ENCODE results near the gene ABCA9.

ABCA9 gene

DNA sequence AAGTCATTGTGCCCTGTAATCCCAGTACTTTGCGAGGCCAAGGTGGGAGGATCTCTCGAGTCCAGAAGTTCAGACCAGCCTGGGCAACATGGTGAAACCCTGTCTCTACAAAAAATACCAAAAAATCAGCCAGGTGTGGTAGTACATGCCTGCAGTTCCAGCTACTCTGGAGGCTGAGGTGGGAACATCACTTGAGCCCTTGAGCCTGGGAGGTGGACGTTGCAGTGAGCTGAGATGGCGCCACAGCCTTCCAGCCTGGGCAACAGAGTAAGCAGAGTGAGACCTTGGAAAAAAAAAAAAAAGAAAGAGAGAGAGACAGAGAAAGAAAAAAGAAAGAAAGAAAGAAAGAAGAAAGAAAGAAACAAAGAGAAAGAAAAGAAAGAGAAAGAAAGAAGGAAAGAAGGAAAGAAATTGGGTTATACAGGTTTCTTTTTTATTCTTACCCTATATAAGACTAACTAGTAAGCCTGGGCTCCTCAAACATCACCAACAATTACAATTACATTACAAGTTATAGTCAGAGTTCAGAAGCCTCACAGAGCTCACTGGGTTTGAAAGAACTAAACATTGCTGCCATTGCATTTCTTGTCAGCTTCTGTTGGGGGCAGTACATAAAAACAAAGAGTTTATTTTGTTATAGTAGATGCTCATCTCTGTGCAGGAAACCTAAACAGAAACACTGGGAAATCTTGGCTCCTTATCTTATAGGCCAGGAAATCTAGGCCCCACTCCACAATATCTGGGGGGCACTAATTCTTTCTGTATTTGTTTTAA lies 6.7 kb upstream of the ABCA9 start:
- H3K4me3 ChIP-seq (ENCODE audit: low read depth, low read length), result no peak overlapping the region
- no peak for DNase-seq (ENCODE audit: low read depth)

DNA sequence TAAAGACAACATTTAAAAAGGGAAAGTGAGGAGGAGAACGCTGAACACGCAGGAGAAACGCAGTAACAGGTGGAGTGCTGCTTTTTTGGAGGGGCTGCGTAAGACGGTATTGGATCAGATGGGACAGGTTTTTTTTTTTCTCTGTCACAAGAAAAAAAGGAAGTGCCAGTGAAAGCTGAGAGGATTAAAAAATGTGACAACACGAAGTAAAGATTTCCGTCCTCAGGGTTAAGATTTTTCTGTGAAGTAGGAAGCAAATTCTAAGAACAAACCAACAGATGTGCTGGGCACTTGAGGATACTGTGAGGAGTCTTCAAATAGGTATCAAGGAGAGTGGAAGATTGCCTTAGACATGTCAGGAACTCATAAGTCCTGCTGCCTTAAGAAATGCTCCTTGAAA lies 5.8 kb upstream of the ABCA9 start:
- H3K4me3 ChIP-seq (ENCODE audit: low read depth, low read length), result no peak overlapping the region
- DNase-seq (ENCODE audit: low read depth), result no peak

DNA sequence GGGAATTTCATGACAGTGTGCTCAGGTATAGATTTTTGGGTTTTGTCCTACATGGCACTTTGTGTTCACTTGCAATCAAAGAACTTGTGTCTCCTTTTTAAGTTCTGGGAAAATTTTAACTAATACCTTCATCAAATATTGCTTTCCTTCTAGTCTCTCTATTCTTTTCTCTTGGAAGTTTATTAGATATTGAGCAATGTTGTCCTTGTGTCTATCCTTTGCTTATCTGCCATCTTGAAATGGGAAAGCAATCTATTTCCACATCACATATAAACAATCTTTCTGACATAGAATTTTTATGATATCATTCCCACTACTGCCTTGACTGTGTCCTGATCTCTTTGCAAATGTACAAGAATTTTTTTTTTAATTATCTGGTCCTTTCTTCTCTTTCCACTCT lies 4.4 kb upstream of the ABCA9 start:
- no peak for DNase-seq (ENCODE audit: low read depth)
- H3K4me3 ChIP-seq (ENCODE audit: low read depth, low read length), result no peak overlapping the region

DNA sequence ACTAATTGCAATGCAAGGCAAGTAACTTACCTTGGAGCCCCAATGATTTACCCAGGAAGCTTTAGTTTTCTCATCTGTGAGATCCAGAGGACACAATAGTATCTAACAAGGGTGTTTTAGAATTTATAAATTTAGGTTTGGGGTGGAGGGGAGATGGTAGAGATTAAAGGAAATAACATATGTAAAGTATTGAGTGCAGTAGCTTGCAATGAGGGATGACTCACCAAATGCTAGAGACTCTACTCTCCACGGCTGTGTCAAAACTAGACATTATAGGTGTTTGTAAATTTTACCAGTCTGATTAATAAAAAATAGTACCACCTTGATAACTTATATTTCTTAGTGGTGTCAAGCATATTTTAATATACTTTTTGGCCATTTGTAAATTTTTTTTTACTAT lies 3.7 kb upstream of the ABCA9 start:
- no peak for DNase-seq (ENCODE audit: low read depth)
- no peak overlapping the region for H3K4me3 ChIP-seq (ENCODE audit: low read depth, low read length)

DNA sequence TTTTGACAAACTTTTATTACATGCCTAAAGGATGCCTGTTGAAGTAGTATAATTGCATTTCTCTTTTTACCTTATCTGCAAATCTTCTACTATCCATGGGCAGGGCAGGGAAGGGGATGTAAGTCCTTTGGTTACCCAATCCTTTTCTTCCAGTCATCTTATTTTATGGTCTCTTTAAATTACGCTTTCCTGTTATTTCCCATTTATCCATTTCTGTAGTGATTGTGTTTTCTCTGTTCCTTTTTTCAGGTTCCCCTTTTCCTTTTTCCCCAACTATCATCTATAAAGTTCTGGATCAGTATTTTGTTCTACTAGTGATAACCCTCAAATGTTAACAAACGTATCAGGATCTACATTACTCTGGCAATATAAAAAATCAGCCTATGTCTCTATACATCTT lies 3.3 kb upstream of the ABCA9 start:
- H3K4me3 ChIP-seq (ENCODE audit: low read depth, low read length), result no peak overlapping the region
- no peak for DNase-seq (ENCODE audit: low read depth)

DNA sequence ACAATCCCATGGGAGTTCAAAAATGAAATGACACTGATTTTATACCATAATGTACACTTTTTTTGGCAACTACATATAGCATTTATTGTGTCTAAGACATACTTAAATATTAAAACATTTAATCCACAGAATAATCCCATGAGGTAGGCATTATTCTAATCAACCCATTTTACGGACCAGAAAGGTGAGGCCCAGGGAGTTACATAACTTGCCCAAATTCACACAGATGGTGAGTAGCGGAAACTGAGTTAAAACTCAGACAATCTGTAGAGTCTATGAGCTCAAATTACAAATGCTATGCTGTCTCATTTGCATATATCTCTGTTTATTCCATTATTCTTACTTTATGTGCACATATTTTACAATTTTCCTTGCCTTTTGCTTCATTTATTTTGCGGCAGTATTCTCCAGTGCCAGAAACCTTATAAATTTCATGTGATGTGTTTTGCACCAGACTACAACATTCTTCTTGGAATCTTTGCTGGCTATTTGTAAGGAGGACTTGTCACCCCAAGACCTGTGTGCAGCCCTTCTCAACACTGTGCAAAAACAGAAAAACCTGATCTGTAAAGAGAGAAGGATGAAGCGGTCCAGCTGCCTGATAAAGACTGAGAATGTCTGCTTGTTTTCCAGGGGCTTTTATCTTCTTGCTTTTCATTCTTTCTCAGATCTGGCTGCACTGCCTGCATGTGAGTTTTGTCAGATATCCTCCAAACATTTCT lies 2.3 kb upstream of the ABCA9 start:
- DNase-seq (ENCODE audit: low read depth), result no peak

DNA sequence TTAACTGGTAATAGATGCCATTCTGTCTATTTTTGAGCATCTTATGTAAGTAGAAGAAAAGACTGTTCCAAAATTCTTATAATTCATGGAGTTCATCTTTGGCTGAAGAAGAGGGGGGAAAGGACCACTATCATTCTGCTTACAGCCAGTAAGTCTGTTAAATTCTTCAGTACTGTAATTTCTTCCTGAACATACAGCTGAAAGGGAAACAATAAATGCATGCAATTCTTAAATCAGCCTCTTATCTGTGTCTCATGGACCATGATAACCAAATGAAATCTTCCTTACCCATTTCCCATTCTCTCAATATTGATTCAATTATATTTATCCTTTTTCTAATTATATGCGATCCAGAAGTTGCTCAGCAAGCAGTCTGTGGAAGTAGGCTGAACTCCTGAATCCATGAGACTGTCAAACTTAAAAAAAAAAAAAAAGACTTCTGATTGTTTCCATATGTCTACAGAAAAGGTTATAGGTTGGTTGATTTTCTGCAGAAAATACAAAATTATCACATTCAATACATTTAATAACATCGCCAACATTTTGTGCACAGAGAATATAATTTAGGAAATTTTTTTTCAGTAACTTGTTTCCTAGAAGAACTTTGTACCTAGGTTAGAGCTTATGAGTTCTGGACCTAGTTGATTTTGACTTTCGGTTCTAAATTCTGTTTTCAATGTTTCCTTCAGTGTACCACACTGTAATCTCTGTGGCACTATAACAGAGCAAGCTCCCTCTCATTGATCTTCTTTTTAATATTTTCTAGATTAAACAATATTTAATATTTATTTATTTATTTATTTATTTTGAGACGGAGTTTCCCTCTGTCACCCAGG lies 1.2 kb upstream of the ABCA9 start:
- DNase-seq (ENCODE audit: low read depth), result no peak
- no peak overlapping the region for H3K4me3 ChIP-seq (ENCODE audit: low read depth, low read length)

More for the DNA sequence above, 2.3 kb upstream of the ABCA9 start:
- no peak overlapping the region for H3K4me3 ChIP-seq (ENCODE audit: low read depth, low read length)

DNA sequence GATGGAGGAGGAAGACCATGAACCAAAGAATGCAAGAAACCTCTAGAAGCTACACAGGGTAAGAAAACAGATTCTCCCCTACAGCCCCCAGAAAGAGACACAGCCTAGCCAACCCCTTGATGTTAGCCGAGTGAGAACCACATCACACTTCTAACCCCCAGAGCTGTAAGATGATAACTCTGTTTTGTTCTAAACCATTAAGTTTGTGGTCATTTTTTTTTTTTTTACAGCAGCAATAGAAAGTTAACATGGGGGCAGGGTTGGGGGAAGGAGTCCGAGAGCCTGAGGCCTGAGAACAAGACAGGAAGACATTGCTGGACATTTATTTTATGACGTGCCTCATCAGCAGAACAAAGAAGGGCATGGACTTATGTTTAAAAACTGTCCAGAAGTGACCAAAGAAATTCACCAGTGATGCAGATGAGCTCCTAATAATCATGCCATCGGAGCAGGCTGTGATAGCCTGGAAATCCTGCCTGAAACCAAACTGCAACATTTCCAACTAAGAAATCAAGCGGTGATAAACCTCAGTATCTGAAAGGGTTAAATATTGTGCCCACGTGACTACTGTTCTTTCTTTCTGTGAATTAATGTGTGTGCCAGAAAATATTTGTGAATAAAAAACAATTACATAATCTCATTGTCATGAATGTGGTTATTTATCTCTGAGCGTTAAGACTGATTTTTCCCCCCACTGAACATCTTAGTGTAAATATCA lies 1.1 kb downstream of the ABCA9 start:
- H3K4me3 ChIP-seq (ENCODE audit: low read depth, low read length), result no peak overlapping the region
- no peak for DNase-seq (ENCODE audit: low read depth)

DNA sequence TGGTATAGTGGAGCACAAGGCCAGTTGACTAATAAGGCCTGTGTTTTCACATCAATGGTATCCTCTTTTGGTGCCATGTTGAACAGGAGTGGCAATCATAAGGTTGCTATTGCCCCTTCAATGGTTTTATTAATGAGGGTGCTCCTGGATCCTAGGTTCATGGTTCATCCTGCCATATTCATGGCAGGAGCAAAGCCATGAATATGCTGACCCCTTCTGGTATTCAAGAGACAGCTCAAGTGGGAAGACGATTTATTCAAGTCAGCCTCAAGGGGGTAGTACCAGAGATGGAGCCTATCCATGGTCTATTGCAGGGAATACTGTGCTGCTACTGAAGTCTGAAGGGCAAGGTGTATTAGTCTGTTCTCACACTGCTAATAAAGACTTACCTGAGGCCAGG lies 2.6 kb downstream of the ABCA9 start:
- H3K4me3 ChIP-seq (ENCODE audit: low read depth, low read length), result no peak overlapping the region
- no peak for DNase-seq (ENCODE audit: low read depth)

DNA sequence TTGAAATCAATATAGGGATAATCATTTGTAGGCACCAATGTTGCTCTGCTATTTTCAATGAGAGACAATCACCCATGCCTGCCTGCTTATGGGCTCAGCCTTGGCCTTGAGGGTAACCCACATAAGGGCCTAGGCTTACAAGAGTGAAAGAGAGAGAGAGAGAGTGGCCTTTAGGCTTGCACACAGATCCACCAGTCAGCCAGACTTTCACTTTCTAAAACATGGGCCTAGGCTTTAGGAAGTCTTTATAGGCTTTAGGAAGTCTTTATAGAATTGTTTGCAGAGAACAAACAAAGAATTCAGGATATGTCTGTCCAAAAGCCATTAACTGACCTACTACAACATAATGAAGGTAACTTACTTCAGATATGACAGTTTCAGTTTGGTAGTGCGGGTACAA lies 3.4 kb downstream of the ABCA9 start:
- H3K4me3 ChIP-seq (ENCODE audit: low read depth, low read length), result no peak overlapping the region
- DNase-seq (ENCODE audit: low read depth), result no peak

DNA sequence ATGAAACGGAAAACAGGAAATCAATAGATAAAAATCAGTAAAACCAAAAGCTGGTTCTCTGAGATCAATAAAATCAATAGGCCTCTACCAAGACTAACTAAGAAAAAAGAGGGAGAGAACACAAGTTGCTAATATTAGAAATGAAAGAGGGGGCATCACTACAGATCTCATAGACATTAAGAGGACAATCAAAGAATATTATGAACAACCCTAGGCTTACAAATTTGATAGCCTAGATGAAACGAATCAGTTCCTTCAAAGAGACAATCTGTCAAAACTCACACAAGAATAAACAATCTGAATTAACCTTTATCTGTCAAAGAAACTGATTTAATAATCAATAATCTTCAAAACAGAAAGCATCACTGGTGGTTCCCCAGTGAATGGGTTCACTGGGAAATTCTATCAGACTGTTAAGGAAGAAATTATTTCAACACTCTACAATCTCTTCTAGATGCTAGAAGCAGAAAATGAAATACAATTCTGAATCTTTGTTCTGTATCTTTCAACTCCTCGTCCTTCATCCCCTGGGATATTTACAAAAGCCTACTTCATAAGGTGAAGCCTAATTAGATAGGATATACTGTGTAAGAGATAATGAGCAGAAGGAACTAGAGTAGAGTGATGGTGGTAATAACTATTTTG lies 4.4 kb downstream of the ABCA9 start:
- H3K4me3 ChIP-seq (ENCODE audit: low read depth, low read length), result no peak overlapping the region
- no peak for DNase-seq (ENCODE audit: low read depth)

DNA sequence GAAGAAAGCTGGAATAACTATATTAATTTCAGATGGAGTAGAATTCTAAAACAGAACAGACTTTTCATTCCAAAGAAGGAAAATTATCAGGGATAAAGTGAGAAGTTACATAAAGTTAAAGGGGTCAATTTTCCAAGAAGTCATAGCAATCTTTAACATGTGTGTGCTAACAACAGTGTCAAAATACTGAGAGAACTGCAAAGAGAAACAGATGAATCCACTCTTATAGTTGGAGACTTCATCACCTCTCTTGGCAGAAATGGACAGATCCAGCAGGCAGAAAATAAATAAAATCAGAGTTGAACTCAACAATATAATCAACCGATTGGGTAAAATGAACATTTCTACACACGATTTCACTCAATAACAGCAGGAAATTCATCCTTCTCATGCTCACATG lies 5.4 kb downstream of the ABCA9 start:
- DNase-seq (ENCODE audit: low read depth), result no peak
- H3K4me3 ChIP-seq (ENCODE audit: low read depth, low read length), result no peak overlapping the region

DNA sequence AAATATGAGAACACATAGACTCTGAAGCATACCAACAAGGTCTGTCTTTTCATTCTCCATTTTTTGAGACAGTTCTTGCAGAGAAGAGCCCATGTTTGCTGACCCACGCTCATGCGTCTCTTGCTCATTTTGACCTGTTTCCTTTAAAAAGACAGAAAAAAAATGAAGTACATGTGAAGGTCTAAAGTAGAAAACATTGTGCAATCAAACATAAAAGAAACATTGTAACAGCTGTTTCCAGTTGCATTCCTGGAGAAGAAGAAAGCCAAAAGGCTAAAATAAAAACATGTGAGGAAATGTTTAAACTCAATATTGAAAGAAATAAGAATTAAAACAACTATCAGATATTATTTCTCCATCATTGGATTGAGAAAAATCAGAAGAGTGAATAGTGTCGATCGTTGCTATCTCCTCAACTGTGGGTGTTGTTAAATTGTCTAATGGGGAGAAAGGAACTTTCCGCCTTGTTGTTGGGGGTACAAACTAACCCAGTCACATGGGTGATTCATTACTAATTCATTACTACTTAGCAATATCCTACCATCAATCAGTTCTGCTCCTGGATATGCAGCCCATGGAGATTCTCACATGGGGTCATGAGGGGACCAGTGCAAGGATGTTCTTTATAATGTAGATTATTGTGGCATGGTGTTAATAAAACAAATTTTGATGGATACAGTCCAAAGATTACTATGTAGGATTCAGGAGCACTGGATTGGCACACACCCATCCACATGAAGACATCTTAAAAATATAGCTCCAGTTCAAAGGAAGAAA lies 9.5 kb downstream of the ABCA9 start:
- DNase-seq (ENCODE audit: low read depth), result no peak
- no peak overlapping the region for H3K4me3 ChIP-seq (ENCODE audit: low read depth, low read length)

DNA sequence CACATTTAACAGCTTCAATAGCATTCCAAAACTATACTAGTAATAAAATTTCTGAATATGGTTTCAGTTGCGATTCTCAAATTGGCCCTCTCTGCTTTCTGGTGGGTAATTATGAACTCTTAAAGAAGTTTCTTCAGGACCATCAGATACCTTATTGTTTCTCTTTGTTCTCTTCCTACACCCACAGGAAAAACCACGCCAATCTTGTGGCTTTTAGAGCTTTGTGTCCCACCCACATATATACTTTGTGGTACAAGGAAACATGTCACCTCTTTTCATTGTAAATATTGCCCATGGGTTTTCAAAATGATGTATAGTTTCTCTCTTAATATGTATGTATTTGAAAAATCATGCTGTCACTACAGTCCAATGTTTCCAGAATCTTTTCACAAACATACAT lies 12.1 kb downstream of the ABCA9 start:
- DNase-seq (ENCODE audit: low read depth), result no peak
- no peak overlapping the region for H3K4me3 ChIP-seq (ENCODE audit: low read depth, low read length)

DNA sequence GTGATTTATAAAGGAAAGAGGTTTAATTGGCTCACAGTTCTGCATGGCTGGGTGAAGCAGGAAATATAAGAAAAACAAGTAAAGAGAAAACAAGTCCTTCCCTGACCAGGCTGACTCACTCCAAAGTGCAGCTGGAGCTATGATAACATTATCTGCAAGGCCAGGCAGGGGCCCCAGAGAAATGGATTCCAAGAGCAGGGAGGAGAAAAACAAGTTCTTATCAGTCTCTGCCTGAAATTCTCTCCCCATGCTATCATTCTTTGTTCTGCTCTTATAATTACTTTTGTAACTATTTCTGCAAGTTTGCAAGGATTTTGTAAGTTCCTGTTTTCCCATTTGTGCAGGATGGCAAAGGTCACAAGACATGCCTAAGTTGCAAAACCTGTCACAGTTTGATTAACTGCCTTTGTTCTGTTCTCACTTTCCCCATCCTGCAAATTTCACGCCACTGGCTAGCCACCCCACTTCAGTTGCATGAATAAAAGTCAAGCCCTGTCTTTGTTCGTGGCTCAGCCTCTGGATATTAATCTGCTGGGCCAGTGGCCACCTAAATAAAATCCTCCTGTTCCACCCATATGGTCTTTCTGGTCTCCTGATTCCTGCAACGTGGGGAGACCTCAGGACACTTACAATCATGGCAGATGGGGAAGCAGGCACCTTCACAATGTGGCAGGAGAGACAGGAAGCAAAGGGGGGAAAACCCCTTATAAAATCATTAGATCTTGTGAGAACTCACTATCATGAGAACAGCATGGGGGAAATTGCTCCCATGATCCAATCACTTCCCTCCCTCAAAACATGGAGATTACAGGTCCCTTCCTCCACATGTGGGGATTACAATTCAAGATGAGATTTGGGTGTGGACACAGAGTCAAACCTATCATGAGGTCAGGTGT lies 13.1 kb downstream of the ABCA9 start:
- DNase-seq (ENCODE audit: low read depth), result peak; percentile 60
- H3K4me3 ChIP-seq (ENCODE audit: low read depth, low read length), result no peak overlapping the region

DNA sequence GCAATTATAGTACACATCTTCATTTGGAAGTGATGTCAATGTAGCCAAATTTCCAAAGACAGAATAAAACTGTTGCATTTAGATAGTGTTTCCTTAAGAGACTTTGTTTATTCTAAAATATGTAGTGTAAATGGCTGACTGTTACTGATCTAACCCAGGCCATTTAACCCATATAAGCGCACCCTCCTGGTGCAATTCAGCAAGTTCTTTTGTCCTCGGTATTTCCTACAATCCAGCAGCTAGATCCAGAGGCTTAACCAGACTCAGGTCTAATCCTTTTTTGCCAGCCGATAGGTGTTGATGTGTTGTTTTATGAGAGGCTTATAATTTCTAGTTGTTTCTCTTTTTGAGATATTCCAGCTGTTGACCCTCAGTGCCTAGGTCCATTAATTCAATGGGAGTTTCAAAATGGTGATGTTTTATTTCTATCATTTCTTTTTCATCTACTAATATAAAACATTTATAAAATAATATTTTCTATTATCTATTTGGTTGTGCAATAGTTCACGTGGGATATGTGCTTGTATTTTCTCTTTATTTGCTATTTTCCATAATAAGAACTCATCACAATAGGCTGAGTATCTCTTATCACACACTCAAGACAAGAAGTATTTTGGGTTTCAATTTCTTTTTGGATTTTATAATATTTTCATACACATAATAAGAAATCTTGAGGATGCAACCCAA lies 14.5 kb downstream of the ABCA9 start:
- DNase-seq (ENCODE audit: low read depth), result no peak

DNA sequence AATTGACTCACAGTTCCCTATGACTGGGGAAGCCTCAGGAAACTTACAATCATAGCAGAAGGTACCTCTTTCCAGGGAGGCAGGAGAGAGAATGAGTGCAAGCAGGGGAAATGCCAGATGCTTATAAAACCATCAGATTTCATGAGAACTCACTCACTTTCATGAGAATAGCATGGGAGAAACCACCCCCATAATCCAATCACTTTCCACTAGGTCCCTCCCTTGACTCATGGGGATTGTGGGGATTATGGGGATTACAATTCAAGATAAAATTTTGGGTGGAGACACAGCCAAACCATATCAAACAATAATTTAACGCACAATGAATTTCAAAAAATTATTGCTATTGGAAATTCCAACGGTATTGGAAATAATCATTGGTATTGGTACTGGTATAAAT lies 15.1 kb downstream of the ABCA9 start:
- H3K4me3 ChIP-seq (ENCODE audit: low read depth, low read length), result no peak overlapping the region
- DNase-seq (ENCODE audit: low read depth), result no peak

More for the DNA sequence above, 14.5 kb downstream of the ABCA9 start:
- no peak overlapping the region for H3K4me3 ChIP-seq (ENCODE audit: low read depth, low read length)

Data from skeletal muscle cell (primary cell).